ENCODE data around the gene KHDRBS1.
"Not testable (repeated sequence)": the region's sequence is repeated elsewhere in the genome, so short reads cannot be mapped to it uniquely, and the experiment has no call there.

The KHDRBS1 gene

DNA sequence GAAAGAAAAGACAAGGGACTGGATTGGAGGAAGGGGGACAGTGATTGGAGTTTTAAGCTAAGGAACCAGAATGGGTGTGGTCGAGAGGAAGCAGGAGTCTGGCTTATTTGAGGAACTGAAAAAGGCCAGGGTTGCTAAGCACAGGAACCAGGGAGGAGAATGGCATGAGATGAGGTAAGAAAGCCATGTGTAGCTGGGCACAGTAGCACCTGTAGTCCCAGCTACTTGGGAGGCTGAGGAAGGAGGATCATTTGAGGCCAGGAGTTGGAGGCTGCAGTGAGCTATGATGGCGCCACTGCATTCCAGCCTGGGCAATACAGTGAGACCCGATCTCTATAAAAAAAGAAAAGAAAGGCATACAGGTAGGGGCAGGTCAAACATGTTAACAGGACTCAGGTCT lies 8.1 kb upstream of the KHDRBS1 start:
- Histone ChIP-seq H3K36me3 (no peaks in the 10 kb centered on the region), H3K9me3 (replicated peaks in 1 of 11) (no peaks in the 10 kb centered on the region), H3K4me1 (peaks cover 50 to 67% (median 55%) of the 10 kb centered on the region in 10 experiments), H3K4me3 (no peak overlapping the region), H3K4me2 (peak overlapping the region in 10 of 11 experiments; percentile 0 to 80 (median 66); a peak in 16 of 22 replicates), H3K27ac (peak overlapping the region in 7 of 11 experiments; percentile 22 to 72 (median 59); a peak in 12 of 22 replicates), H4K20me1 (no peaks in the 10 kb centered on the region), H3K27me3 (no peaks in the 10 kb centered on the region), H3K9ac (peak overlapping the region in 3 of 11 experiments; percentile 5 to 51 (median 34); a peak in 2 of 22 replicates)
- TF ChIP-seq Cebpa-rat (IDR thresholded peaks at IDR 0.05), result 0 out of 22 replicates have a peak, but pooled peaks of 1 of the 11 experiments have one; percentile 27

DNA sequence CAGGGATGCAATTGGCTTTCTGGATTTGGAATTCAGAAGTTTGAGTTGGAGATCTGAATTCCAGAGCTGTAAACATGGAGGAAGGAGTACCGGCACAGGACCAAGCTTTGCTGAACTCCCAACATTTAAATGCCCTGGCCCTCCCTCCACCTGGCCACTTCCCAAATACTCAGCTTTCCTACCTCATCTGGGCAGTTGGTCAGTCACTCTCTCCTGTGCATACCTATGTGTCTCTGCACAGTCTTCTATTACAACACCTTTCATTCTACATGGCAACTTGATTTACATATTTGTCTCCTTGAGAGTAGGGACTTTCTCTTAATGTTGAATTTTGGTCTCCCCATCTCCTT lies 6.1 kb upstream of the KHDRBS1 start:
- Histone ChIP-seq H3K4me1 (peaks cover 50 to 68% (median 54%) of the 10 kb centered on the region in 10 experiments), H3K4me2 (peak overlapping the region; percentile 42 to 80 (median 70))

DNA sequence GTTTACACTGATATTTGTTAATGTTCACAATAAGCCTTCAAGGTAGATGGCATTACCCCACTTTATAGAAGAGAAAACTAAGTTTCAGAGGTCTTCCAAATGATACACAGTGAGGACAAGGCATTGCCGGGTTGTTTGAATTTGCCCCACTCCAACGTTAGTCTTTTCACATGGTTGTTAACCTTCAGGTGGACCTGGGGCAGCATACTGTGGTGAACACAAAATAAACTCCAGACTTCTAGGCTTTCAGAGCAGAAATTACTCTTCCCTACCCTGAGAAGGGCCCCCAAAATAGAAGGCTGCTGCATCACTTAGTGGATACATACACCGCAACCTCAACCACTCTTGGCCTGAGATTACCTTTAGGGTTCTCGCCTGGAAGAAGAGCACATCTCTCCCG lies 3.4 kb upstream of the KHDRBS1 start:
- Histone ChIP-seq H3K4me3 (no peak overlapping the region), H3K36me3 (peaks cover 0 to 1% (median 0%) of the 10 kb centered on the region in 11 experiments; a peak in 3 of 22 replicates), H3K27ac (no peak overlapping the region)

More for the DNA sequence above, 6.1 kb upstream of the KHDRBS1 start:
- Histone ChIP-seq H3K9ac (peak overlapping the region in 3 of 11 experiments; percentile 18 to 47 (median 28); a peak in 3 of 22 replicates), H3K9me3 (replicated peaks in 1 of 11) (no peaks in the 10 kb centered on the region), H3K4me3 (no peak overlapping the region), H4K20me1 (no peaks in the 10 kb centered on the region), H3K27me3 (no peaks in the 10 kb centered on the region), H3K27ac (peak overlapping the region in 7 of 11 experiments; percentile 14 to 51 (median 36); a peak in 8 of 22 replicates), H3K36me3 (no peaks in the 10 kb centered on the region)
- no peak for TF ChIP-seq Cebpa-rat (IDR thresholded peaks at IDR 0.05)

DNA sequence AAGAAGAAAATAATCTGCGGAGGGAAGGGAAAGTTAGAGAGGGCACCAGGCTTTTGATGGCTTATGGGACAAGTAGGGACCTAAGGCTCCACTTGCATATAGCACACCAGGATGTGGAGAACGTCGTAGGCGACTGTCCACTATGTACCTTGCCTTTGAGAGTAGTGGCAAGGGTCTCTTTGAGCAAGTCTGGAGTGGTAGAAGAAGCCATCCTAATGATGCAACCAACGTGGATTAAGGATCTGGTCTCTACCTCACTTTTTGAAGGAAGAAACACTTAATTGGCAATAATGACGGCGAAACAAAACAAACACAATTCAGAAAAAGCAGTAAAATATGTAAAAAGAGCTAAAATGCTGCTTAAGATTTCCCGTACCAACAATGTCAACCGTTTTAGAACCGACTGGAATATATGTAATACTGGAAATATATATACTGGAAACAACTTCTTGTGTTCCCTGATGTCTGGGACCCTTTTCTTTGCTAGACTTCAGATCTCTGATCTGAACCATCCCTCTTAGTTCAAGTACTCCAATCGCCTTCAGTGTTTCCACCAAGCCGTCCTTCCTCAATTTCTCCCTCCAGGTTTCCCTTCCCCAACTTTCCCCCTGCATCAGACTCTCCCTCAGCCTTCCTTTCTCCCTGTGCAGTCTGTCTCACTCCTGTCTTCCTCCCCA lies 821 bp upstream of the KHDRBS1 start:
- H3K9me3 ChIP-seq (replicated peaks in 1 of 11), result no peaks in the 10 kb centered on the region
- peak overlapping the region; percentile 62 to 100 (median 98); a peak in 21 of 22 replicates for H3K27ac ChIP-seq
- peak overlapping the region; percentile 79 to 100 (median 98) for H3K9ac ChIP-seq
- peak overlapping the region; percentile 62 to 88 (median 80) for H3K4me2 ChIP-seq
- H3K4me3 ChIP-seq, result peak overlapping the region; percentile 83 to 100 (median 96)
- H4K20me1 ChIP-seq, result peaks cover 37 to 41% (median 40%) of the 10 kb centered on the region in 11 experiments
- H3K27me3 ChIP-seq, result no peaks in the 10 kb centered on the region
- no peak for TF ChIP-seq Cebpa-rat (IDR thresholded peaks at IDR 0.05)
- H3K36me3 ChIP-seq, result peaks cover 11 to 27% (median 21%) of the 10 kb centered on the region in 11 experiments; a peak in 20 of 22 replicates
- peaks cover 46 to 55% (median 50%) of the 10 kb centered on the region in 10 experiments for H3K4me1 ChIP-seq

More for the DNA sequence above, 3.4 kb upstream of the KHDRBS1 start:
- H3K9ac ChIP-seq, result no peak overlapping the region
- no peaks in the 10 kb centered on the region for H3K9me3 ChIP-seq (replicated peaks in 1 of 11)
- H3K4me2 ChIP-seq, result no peak overlapping the region
- H3K27me3 ChIP-seq, result no peaks in the 10 kb centered on the region
- no peak for TF ChIP-seq Cebpa-rat (IDR thresholded peaks at IDR 0.05)
- H3K4me1 ChIP-seq, result peaks cover 50 to 61% (median 53%) of the 10 kb centered on the region in 10 experiments
- H4K20me1 ChIP-seq, result peaks cover 11 to 15% (median 14%) of the 10 kb centered on the region in 11 experiments

DNA sequence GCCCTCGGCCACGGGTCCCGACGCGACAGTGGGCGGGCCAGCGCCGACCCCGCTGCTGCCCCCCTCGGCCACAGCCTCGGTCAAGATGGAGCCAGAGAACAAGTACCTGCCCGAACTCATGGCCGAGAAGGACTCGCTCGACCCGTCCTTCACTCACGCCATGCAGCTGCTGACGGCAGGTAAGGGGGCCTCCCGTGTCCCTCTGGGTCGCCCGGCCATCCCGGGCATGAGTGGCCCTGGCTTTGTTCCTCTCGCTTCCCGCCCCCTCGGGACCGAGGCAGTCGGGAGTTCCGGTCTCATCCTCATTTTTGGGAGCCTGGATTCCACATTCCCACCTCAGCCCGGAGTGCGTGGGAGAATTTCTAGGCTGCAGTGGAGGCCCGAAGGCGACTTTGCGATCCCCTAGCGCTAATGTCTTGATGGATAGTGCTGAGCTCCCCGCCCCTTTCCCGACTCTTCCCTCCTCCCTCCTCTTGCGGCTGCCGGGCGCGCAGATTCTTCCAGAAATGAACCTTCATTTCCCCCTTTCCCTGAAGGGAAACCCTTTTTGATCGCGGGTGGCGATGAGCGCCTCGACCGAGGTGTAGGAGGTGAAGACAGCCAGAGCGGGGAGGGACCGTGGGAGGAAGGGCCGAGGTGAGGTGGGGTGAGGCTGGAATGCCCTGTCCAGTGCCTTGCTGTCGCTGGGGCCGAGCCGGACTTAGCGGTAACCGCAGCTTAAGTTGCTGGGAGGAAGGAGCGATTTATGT lies 705 bp downstream of the KHDRBS1 start:
- Histone ChIP-seq H4K20me1 (peaks cover 52 to 56% (median 55%) of the 10 kb centered on the region in 11 experiments), H3K4me2 (peak overlapping the region; percentile 81 to 97 (median 92)), H3K4me1 (peaks cover 46 to 54% (median 50%) of the 10 kb centered on the region in 10 experiments), H3K4me3 (peak overlapping the region; percentile 83 to 100 (median 96)), H3K27me3 (no peaks in the 10 kb centered on the region), H3K27ac (peak overlapping the region; percentile 94 to 100 (median 98)), H3K9me3 (replicated peaks in 1 of 11) (no peaks in the 10 kb centered on the region), H3K9ac (peak overlapping the region; percentile 96 to 100 (median 98)), H3K36me3 (peaks cover 14 to 42% (median 37%) of the 10 kb centered on the region in 11 experiments; a peak in 21 of 22 replicates)
- TF ChIP-seq Cebpa-rat (IDR thresholded peaks at IDR 0.05), result no peak

DNA sequence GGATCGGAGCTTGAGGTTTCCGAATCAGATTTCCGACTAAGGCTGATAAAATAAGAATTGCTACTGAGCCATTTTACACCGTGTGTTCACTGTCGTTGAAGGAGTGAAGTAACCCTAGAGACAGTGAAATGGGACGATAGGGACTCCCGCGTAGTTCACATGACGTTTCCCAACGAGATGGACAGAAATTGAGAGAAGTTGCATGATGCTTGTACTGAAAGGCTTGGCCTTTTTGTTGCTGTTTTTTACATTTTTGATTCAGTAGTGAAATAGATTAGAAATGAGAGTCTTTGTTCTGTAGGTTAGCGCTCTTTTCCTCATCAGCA lies 1.2 kb downstream of the KHDRBS1 start:
- peak overlapping the region; percentile 96 to 100 (median 98) for H3K9ac ChIP-seq
- H3K27ac ChIP-seq, result peak overlapping the region; percentile 94 to 100 (median 98); a peak in 21 of 22 replicates
- H3K4me2 ChIP-seq, result peak overlapping the region; percentile 81 to 97 (median 92)
- no peaks in the 10 kb centered on the region for H3K27me3 ChIP-seq
- peaks cover 49 to 57% (median 54%) of the 10 kb centered on the region in 10 experiments for H3K4me1 ChIP-seq
- no peaks in the 10 kb centered on the region for H3K9me3 ChIP-seq (replicated peaks in 1 of 11)
- peaks cover 14 to 48% (median 41%) of the 10 kb centered on the region in 11 experiments; a peak in 21 of 22 replicates for H3K36me3 ChIP-seq
- H3K4me3 ChIP-seq, result peak overlapping the region; percentile 83 to 100 (median 96)
- H4K20me1 ChIP-seq, result peaks cover 58 to 61% (median 60%) of the 10 kb centered on the region in 11 experiments
- no peak for TF ChIP-seq Cebpa-rat (IDR thresholded peaks at IDR 0.05)

DNA sequence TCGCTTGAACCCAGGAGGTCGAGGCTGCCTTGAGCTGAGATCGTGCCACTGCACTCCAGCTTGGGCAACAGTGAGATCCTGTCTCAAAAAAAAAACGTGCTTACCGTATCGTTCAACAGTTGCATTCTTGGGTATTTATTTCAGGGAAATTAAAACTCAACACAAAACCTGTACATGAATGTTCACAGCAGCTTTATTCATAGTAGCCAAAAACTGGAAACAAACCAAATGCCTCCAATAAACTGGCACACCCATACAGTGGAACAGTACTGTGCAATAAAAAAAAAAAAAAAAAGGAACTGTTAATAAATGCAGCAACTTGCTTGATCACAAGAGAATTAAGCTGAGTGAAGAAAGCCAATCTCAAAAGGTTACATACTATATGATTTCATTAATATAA lies 6.7 kb downstream of the KHDRBS1 start:
- peaks cover 67 to 100% (median 89%) of the 10 kb centered on the region in 10 experiments for H3K4me1 ChIP-seq
- no peak for TF ChIP-seq Cebpa-rat (IDR thresholded peaks at IDR 0.05)
- H4K20me1 ChIP-seq, result peaks cover 100% of the 10 kb centered on the region in 11 experiments
- no peak overlapping the region for H3K4me3 ChIP-seq
- peak overlapping the region; percentile 35 to 96 (median 56); a peak in 20 of 22 replicates for H3K4me2 ChIP-seq
- peak overlapping the region in 3 of 11 experiments; percentile 12 to 27 (median 16); a peak in 3 of 22 replicates for H3K9ac ChIP-seq
- H3K9me3 ChIP-seq (replicated peaks in 1 of 11), result no peaks in the 10 kb centered on the region
- peaks cover 46 to 100% (median 91%) of the 10 kb centered on the region in 11 experiments for H3K36me3 ChIP-seq
- no peak overlapping the region for H3K27ac ChIP-seq
- H3K27me3 ChIP-seq, result no peaks in the 10 kb centered on the region

DNA sequence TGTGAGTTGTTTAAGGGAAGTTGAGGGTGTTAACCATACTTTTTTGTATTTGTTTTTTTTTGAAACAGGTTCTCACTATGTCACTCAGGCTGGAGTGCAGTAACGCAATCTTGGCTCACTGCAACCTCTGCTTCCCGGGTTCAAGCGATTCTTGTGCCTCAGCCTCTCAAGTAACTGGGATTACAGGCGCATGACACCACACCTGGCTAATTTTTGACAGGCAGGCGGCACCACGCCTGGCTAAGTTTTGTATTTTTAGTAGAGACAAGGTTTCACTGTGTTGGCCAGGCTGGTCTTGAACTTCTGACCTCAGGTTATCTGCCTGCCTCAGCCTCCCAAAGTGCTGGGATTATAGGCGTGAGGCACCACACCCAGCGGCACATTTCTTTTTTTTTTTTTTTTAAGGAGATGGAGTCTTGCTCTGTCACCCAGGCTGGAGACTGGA lies 7.9 kb downstream of the KHDRBS1 start:
- H4K20me1 ChIP-seq, result peaks cover 100% of the 10 kb centered on the region in 11 experiments
- not testable (repeated sequence) for H3K27me3 ChIP-seq; H3K4me3 ChIP-seq; H3K9me3 ChIP-seq (replicated peaks in 1 of 11)
- H3K36me3 ChIP-seq, result peaks cover 38 to 94% (median 87%) of the 10 kb centered on the region in 11 experiments
- H3K27ac ChIP-seq, result peak overlapping the region in 1 of 11 experiments; percentile 18; a peak in 2 of 22 replicates
- peak overlapping the region in 1 of 11 experiments; percentile 4; a peak in 1 of 22 replicates for H3K9ac ChIP-seq
- peak overlapping the region in 9 of 11 experiments; percentile 9 to 96 (median 27); a peak in 10 of 22 replicates for H3K4me2 ChIP-seq
- peaks cover 62 to 100% (median 81%) of the 10 kb centered on the region in 10 experiments for H3K4me1 ChIP-seq

Data from BLaER1 treated with 17β-estradiol and CSF1 and Interleukin-3, amounts not matched to agents 10 nM and 100 nM (cell line).